Activated naive CD4-positive, alpha-beta T cell treated with Interleukin-2 at 50 U/mL for 16 hours (primary cell): ENCODE results near the gene EPB41L4A.

Experiments
- DNase-seq: peaks from one replicate; pipeline ENCODE4 v3.0.0-alpha.2; 2020

The EPB41L4A gene

GRCh38 chr5:112353678-112354077, 65.4 kb downstream of the EPB41L4A start:
- no peak for DNase-seq

GRCh38 chr5:112351225-112351624, 67.9 kb downstream of the EPB41L4A start:
- no peak for DNase-seq

GRCh38 chr5:112350626-112351025, 68.5 kb downstream of the EPB41L4A start:
- DNase-seq: no peak

- DNase-seq: no peak
Observed at GRCh38 chr5:112349371-112349770, 69.7 kb downstream of the EPB41L4A start.

GRCh38 chr5:112348915-112349314, 70.2 kb downstream of the EPB41L4A start:
- no peak for DNase-seq

GRCh38 chr5:112348387-112348786, 70.7 kb downstream of the EPB41L4A start:
- DNase-seq: no peak

- no peak for DNase-seq
Observed at GRCh38 chr5:112346411-112347044, 72.5 kb downstream of the EPB41L4A start.

GRCh38 chr5:112344540-112344939, 74.5 kb downstream of the EPB41L4A start:
- no peak for DNase-seq

GRCh38 chr5:112342389-112342788, 76.7 kb downstream of the EPB41L4A start:
- DNase-seq: no peak

- no peak for DNase-seq
Observed at GRCh38 chr5:112339761-112340160, 79.3 kb downstream of the EPB41L4A start.

- no peak for DNase-seq
Observed at GRCh38 chr5:112338681-112339337, 80.3 kb downstream of the EPB41L4A start.

GRCh38 chr5:112333331-112333781, 85.7 kb downstream of the EPB41L4A start:
- no peak for DNase-seq

- DNase-seq: no peak
Observed at GRCh38 chr5:112331892-112332291, 87.2 kb downstream of the EPB41L4A start.

GRCh38 chr5:112329419-112330090, 89.5 kb downstream of the EPB41L4A start:
- no peak for DNase-seq

GRCh38 chr5:112323166-112323565, 95.9 kb downstream of the EPB41L4A start:
- DNase-seq: no peak

GRCh38 chr5:112320408-112320807, 98.7 kb downstream of the EPB41L4A start:
- no peak for DNase-seq

GRCh38 chr5:112318346-112318745, 100.7 kb downstream of the EPB41L4A start:
- no peak for DNase-seq

- no peak for DNase-seq
Observed at GRCh38 chr5:112317866-112318265, 101.2 kb downstream of the EPB41L4A start.

- DNase-seq: no peak
Observed at GRCh38 chr5:112316731-112317130, 102.3 kb downstream of the EPB41L4A start.

- no peak for DNase-seq
Observed at GRCh38 chr5:112316006-112316405, 103.1 kb downstream of the EPB41L4A start.

GRCh38 chr5:112312295-112313275, 106.5 kb downstream of the EPB41L4A start:
- no peak for DNase-seq

- DNase-seq: no peak
Observed at GRCh38 chr5:112310746-112311145, 108.3 kb downstream of the EPB41L4A start.

GRCh38 chr5:112308608-112309007, 110.5 kb downstream of the EPB41L4A start:
- DNase-seq: no peak
